GM18867 (cell line): ENCODE data around the gene SMIM35.

Experiments
- ATAC-seq: cut with Tn5 transposase; IDR thresholded peaks from one replicate; pipeline ENCODE4 v1.9.1; 2021; ENCODE audit warnings: mild to moderate bottlenecking, moderate library complexity; ENCODE audit not compliant: unreplicated experiment

Gene SMIM35

DNA sequence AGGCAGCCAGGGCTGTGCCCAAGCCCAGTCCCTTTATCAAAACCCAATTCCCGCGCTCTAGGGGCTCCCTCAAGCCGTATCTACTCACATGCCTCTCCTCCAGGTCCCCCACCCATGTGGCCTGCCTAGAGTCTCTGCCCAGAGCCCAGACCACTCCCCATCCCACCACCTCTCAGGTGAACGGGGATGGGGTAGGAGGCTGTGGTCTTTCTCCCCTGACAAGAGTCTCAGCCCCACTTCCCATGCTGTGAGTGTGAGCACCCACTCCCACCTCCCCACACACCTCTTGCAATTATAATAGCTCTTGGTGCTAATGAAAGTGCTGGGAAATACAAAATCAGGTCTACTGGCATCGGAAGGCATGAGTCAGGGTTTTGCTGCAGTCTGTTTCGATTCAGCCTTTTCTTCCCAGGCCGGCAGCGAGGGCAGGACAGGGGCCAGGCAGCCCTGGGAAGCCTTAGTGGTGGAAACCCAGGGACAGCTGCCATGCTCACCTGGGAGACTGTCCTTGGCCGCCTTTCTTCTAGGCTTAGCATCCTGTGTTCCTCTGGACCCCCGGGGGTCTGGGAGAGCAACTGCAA, 26.6 kb downstream of the SMIM35 start:
- no peak for ATAC-seq

DNA sequence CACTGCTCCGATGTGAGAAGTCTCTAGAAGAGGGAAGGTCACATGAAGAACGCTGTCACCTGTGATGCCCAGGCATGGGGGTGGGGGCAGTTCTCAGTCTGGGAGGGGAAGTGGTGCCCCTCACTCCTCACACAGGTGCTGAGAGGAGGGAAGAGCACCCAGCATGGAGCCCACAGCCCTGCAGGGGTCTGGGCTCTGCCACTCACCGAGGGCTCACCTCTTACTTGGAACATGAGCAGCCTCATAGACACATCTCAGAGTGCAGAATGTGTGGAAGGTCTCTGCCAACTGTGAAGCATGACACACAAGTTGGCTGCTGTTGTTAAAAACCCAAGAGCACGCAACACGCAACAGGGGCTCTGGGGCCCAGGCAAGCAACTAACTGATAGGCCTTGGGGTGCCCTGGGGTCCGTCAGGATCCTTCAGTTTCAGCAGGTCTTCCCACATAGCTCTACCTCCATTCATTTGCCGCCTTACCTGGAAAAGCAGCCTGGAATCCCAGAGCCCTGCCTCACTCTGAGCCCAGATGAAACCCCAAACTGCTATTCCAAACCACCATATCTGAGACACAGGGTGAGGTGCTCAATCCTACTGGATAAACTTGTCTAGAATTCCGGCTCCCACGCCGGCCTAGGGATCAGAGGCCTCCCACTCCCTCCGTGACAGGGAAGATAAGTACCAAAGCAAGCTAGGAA, 27.4 kb downstream of the SMIM35 start:
- ATAC-seq: no peak

DNA sequence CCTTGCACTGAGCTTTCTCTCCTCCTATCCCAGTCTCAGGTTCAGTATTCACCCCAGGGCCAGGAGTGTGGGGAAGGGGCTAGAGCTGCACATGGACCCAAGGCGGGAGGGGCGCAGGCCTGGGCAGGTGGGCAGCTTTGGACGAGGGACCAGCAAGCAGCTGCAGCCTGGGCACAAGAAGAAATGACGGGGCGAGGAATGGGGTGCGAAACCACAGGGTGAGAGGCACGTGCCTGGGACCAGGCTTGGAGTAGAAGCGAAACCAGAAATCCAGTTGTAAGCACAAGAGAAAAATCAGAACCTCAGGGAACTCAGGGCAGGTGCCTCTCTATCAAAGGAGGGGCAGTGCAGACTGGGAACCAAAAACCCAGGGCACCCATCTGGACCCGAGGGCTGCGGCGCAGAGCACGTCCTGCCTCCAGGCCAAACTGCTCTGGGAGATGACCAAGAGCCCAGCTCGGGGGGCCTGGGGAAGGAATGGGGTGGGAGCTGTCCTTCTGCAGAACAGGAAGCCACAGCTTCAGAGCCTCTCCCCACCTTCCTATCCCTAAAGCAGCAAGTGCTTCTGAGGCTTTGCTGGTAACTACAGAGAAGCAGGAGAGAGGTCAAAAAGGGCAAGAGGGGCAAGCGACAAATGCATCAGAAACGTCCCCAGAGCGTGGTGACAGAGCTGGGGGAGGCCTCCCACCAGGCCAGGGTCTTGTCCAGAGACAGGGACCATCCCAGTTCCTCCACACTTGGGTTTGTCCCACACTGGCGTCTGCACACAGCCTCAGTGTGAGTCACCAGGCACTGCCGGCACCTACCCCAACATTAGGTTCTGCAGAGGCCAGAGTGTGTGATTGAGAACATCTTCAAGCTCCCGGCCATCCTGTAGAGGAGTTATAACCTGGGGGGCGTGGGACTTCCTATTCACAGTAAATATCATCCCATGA, 28.2 kb downstream of the SMIM35 start:
- no peak for ATAC-seq

DNA sequence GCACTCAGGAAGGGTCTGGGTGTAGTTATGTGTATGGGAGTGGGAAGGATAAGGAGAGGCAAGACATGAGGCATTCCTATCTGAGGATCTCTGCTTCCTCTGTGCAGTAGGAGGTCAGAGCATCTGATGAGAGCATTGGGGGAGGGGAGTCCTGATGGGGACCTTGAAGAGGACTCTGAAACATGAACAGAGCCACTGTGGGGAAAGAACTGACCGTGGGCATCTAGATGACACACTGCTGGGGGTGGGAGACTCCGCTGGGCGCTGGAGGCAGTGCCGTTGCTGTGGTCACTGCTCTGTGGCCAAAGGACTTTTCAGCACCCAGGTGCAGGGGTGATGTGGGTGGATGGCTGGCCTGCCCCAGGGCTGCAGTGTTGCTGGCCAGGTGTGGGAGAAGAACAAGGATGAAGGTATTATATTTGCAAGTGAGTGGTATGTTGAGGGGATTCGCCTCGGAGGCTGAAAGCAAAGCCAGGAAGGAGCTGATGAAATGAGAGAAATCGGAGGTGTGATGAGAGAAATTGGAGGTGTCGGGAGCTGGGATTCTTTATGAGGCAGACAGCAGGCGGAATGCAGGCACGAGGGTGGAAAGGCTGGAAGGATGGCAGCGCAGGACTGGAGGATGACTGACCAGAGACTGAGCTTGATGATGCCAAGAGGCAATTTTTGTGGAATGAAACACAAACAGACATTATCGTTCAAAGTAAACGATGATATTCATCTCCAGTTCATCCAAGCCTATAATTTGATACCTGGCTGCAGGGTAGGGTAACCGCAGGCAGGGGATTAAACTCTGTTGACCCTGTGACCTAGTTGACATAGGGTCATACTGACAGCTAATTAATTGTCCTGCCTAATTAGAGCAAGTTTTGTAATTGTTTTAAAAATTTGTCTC, 29.3 kb downstream of the SMIM35 start:
- no peak for ATAC-seq

DNA sequence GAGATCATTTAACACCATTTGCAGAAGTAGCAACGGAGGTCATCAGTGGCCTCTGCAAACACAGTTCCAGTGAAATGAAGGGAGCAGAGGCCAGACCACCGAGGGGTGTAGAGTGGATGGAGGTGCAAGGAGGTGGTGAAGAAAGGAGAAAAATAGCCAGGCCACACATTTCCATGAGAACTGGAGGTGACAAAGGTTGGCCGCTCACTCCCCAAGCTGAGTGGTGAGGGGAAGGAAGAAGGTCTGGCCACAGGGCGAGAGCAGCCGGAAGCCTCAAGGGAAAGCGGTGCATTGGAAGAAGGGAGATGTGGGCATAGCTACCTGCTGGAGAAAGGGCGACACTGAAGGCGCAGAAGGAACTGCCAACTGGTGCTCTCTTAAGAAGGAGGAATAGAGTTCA, 30.0 kb downstream of the SMIM35 start:
- ATAC-seq: no peak

DNA sequence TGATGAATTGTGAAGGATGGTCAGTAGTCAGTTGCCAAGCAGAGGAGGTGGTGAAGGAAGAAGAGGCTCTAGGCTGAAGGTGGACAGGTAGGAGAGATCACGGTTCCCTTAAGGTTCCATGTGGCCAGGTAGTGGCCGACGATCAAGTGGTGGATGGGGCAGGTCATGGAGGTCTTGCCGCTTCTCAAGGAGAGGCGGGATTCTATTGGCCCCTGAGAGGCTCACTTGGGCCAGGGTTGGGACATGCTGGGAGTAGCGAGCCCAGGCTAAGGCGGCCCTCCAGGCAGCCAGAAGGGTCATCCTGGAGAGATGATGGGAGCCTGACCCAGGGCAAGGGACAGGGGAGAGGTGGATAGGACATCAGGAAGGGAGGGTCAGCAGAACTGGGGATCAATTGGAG, 30.8 kb downstream of the SMIM35 start:
- ATAC-seq: no peak

DNA sequence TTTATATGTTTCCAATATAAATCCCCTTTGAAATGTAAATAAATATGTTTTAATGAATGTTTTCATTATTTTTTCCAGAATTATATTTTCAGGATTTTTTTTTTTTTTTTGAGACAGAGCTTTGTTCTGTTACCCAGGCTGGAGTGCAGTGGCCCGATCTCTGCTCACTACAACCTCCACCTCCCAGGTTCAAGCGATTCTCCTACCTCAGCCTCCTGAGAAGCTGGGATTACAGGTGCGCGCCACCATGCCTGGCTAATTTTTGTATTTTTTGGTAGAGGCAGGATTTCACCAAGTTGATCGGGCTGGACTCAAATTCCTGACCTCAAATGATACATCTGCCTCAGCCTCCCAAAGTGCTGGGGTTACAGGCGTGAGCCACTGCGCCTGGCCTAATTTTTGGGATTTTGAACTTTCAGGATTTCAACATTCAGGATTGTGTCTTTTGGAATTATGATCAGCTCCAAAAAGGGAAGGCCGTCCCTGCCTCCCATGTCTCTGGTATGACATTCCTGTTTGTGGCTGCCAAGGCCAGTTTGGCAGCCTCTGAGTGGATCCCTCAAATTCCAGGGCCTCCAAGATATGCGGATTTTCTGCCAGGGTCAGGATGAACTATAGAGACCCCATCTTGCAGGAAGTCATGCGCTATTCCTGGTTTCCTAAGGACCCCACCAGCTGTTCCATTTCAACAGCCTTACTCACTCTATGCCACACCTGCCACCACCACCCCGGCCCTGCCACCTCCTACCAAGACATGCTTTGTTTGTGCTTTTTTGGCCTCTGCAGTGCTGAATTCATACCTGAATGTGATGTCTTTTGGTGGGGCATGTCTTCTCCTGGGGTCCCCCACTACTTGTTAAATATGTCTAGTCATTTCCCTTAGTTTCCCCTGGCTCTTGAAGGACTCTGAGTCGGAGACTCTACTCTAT, 31.8 kb downstream of the SMIM35 start:
- no peak for ATAC-seq

DNA sequence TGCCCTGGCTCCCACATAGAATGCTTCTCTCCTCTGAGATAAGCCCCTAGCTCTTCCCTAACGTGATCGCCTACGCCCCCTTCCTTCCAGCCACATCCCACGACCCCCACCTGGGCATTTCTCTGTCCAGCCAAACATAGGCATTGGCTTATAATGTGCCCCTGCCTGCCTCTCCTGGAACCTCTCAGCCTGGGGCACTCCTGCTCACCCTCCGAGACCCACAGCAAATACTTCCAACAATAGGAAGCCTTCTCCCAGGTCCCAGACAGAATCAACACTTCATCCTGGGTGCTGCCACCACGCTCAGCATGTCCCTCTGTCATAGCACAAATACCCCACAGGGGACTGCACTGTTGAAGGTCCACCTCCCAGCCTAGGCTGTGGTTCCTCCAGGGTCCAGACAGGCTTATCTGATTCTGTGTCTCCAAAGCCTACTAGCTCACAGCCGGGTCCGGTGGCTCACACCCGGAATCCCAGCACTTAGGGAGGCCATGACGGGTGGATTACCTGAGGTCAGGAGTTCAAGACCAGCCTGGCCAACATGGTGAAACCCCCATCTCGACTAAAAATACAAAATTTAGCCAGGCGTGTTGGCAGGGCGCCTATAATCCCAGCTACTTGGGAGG, 34.1 kb downstream of the SMIM35 start:
- ATAC-seq: no peak

DNA sequence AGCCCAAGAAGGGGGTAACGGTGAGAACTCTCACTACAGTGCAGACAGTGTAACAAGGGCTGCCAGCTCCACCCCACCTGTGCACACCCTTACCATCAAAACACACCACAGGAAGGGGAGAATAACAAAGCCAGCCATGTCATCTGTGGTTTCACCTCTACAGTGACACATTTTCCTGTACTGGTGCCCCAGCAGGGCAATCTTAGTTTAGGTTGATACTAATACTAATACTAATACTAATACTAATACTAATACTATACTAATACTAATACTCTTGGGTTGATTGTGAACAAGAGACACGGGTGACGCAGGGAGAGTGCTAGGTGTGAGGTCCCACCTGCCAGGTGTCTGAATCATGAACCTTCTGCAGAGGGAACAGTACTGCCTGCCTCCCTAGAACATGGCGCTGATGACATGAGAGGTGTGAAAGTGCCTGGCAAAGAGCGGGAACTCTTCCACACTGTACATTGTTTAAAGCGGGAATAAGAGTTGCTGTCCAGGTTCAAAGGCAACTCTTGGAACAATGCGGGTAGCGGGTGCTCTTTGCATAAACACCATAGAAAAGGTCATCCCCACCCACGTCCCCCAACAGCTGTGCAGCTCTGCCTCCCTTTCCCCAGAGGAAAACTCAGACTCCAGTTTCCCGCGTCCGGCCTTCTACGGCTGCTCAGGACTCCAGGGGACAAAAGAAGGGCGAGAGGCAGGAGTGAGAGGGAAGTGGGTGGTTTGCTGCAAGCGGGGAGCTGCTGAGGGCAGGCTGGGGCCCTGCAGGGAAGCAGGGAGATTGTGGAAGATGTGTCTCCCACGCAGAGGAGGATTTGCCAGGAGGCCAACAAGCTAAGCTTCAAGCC, 34.9 kb downstream of the SMIM35 start:
- peak; percentile 77 for ATAC-seq

DNA sequence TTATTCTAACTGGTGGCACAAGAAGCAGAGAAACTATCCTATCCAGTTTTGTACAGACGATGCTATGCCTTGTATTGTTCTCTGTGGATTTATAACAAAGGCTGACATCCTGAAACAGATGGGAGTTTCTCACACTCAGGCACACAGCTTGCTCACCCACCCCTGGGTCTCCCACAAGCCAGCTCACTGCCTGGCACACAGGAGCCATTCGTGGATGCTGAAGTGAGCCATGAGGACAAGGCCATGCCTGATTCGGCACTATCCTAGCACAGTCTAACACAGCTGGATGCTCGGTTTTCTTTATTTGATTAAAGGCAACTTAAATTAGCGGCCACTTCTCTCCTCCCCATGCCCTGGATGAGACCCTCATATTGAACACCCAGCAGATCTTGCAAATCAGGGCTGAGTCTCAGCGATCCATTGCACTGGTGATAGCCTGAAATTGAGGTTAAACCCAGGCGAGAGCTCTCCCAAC, 35.6 kb downstream of the SMIM35 start:
- no peak for ATAC-seq

DNA sequence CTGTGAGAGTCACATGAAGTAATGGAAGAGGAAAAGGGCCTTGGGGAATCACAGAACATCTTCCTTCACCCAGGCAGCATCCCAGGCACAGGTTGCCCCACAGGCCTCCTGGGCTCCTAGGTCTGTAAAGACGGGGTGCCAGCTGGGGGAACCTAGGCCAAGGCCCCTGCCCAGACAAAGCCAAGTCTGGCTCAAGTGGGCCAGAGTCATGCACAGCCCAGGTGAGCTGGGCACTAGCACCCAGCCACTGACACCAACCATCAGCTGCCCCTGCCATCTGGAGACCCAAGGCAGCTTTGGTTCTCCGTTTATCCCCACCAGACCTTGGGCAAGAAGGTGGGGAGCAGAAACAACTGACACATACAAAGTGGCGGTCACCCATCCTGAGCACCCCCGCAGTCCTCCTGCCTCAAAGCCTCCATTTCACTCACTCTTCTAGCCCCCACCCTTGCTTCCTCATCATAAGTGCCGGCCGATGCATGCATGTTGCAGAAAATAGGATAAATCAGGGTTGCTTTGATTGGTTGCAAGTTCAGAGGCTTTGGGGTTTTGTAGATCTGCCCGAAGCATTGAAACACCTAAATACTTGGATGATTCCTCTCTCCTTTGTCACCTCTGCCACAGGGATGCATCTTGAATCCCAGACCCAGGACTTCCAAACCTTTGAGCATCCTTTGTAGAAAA, 36.4 kb downstream of the SMIM35 start:
- no peak for ATAC-seq

DNA sequence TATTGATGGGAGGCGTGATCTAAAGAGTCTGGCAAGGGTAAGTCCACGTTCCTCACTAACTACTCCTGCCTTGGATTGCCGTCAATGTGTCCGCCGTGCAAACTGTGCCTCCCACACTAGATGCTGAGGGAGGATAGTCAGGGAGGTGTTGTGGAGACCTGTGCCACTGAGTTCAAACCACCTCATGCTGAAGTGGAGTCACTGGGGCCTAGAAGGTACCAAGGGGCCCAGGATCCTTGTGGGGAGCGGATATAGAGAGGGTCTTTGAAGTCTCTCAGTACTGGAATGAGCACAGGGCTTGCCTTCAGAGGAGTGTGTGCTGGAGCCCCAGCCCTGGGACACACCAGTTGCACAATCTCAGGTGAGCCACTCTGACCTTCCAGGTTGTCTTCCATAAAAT, 37.0 kb downstream of the SMIM35 start:
- ATAC-seq: no peak

DNA sequence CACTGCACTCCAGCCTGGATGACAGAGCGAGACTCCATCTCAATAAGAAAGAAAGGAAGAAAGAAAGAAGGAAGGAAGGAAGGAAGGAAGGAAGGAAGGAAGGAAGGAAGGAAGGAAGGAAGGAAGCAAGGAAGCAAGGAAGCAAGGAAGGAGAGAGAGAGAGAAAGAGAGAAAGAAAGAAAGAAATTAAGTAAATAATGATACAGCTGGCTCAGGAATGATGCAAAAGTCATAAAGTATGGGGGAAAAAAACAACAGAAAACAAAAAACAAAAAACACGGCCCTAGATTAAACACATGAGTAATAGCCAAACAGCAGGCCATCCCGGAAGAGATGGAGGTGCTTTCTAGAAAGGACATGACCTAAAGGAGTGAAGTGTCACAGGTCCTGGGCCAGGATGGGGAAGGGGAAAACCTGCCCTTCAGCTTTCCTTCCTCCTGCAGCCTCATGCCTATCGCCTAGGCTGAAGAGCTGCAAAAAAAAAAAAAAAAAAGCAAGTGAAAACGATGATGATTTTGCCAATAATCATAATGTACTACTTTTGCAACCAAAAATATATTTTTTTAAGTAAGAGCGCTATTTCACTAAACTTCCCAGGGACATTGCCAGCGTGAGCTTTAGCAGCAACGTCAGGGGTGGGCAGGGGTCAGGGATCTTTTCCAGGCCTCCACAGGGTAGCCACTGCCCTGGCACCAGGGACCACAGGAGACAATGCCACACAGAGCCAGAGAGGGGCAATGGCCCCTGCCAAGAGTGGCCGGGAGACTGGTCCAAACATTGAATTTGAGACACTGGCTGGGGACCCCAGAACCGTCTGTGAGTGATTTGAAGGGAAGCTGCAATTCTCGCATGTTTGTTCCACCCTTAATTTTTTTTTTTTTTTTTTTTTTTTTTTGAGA, 38.0 kb downstream of the SMIM35 start:
- ATAC-seq: no peak

DNA sequence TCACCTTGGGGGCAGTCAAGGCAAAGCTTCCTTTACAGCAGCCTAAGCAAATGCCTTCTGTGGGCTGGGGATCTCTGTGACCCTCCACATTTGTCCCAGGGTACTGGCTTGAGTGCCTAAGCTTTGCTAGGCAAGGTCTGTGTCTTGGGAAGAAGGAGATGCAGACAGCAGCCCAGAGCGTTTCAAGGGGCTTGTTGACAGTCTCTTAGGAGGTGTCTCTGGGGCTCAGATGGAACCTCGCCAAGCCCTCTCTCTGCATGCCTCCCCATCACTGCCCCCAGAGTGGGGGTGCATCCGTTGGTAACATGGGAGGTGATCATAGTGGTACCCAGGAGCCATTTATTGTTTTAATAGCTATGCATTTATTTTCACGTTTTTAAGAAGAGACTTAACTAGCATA, 39.0 kb downstream of the SMIM35 start:
- ATAC-seq: no peak

DNA sequence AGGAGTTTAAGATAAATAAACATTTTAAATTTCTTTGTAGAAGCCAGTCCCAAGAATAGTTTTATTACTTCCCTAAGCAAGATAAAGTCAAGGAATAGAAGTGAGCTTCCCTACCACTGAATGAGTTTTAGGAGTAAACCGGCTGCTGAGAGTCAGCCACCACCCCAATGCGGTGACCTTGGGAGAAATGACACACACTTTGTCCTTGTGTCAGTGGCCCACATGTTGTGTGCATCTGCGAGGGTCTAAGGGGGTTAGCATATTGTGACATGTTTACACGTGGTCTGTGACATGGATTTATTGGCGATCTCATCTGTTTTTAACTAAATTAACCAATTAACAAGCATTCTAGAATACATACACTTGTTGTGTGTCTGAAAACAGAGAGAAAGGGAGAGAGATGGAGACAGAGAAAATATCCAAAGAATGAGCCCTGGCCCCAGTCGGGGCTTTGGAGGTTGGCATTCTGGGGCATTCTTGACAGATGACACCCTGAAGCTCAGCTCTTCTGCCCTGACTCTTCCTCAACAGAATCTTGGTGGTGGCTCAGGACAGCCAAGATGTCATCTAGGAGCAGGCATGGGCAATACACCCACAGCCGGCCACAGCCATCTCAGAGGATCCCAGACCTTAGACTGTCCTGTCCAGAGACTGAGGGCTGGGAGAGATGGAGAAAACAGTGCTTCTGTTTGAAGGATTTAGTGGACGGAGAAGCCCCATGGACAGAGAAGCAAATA, 39.6 kb downstream of the SMIM35 start:
- no peak for ATAC-seq
